Measurements from ENCODE around the gene CNTN4. TPM values are rescaled to one million over a fixed set of nuclear protein-coding genes. Genes with fewer than 3 reads are reported as not detected.

Gene CNTN4
- total and polyA plus RNA-seq, 2 of the 8 experiments (the other 6 are each of a cell fraction or from before 2014, with no cell fraction given): 0.41 to 2.2 TPM

- no peak for DNase-seq (ENCODE audit: low read depth in 1 of 2, low spot score in 2 of 2)
- TF ChIP-seq USF2 (IDR thresholded peaks at IDR 0.05; ENCODE audit: low read length): no peak
- no peak for TF ChIP-seq POLR2A (IDR thresholded peaks at IDR 0.05; ENCODE audit: control extremely low read depth in 1 of 2, low read depth in 2 of 2, low read length in 2 of 2)
- TF ChIP-seq SRF (IDR thresholded peaks at IDR 0.05; ENCODE audit: low read depth, low read length): no peak
- no peak for TF ChIP-seq RNF2 (IDR thresholded peaks at IDR 0.05; ENCODE audit: borderline replicate concordance, low read depth, low read length, missing control alignments, poor library complexity, severe bottlenecking)
- no peak for TF ChIP-seq ASH2L (IDR thresholded peaks at IDR 0.05; ENCODE audit: low read length)
- TF ChIP-seq KDM4A (IDR thresholded peaks at IDR 0.05; ENCODE audit: low read depth, low read length, severe bottlenecking): no peak
- TF ChIP-seq SP1 (IDR thresholded peaks at IDR 0.05; ENCODE audit: low read depth, low read length): no peak
- no peak for TF ChIP-seq NRF1 (IDR thresholded peaks at IDR 0.05; ENCODE audit: low read depth, low read length)
- TF ChIP-seq CBX8 (IDR thresholded peaks at IDR 0.05; ENCODE audit: borderline replicate concordance, low read depth, low read length): no peak
- TF ChIP-seq EZH2 (IDR thresholded peaks at IDR 0.05; ENCODE audit: low read depth, low read length, severe bottlenecking): no peak
- TF ChIP-seq CHD1 (IDR thresholded peaks at IDR 0.05; ENCODE audit: low read depth, low read length): no peak
Observed at GRCh38 chr3:3086239-3086638, 987.6 kb downstream of the CNTN4 start.

More at GRCh38 chr3:3086239-3086638, 987.6 kb downstream of the CNTN4 start:
- H4K8ac ChIP-seq (ENCODE audit: extremely low read depth, insufficient read depth, low read length): no peak overlapping the region
- no peak for FAIRE-seq
- no peak overlapping the region for H4K91ac ChIP-seq (replicated peaks; ENCODE audit: insufficient read length, low read length)
- H3K23me2 ChIP-seq (ENCODE audit: low read depth, low read length): no peaks in the 10 kb centered on the region
- H3K14ac ChIP-seq (ENCODE audit: insufficient read length): no peak overlapping the region
- no peak overlapping the region for H2BK12ac ChIP-seq (ENCODE audit: low read depth, low read length)
- no peak overlapping the region for H4K5ac ChIP-seq (ENCODE audit: insufficient read length, low read depth, low read length)
- no peak overlapping the region for H3K56ac ChIP-seq (replicated peaks; ENCODE audit: insufficient read length, low read depth, low read length)
- H3K18ac ChIP-seq (ENCODE audit: extremely low read depth, low read length): no peak overlapping the region
- H3K9ac ChIP-seq (replicated peaks in 1 of 4; ENCODE audit: extremely low read depth in 1 of 4, low read depth in 3 of 4, low read length in 3 of 4): no peak overlapping the region
- H3K23ac ChIP-seq (ENCODE audit: insufficient read length): no peak overlapping the region
- no peak overlapping the region for H2BK20ac ChIP-seq (ENCODE audit: low read length)
- no peaks in the 10 kb centered on the region for H4K20me1 ChIP-seq (replicated peaks in 1 of 2; ENCODE audit: control insufficient read depth in 1 of 2, insufficient read depth in 2 of 2, low read length in 2 of 2)
- no peak overlapping the region for H2BK5ac ChIP-seq (ENCODE audit: low read depth, low read length)
- H3K9me3 ChIP-seq (ENCODE audit: insufficient read depth in 2 of 2, low read depth in 1 of 2, low read length in 1 of 2): no peaks in the 10 kb centered on the region
- POLR2A ChIA-PET (ENCODE audit: partially characterized antibody): interaction anchor here (1.3 kb wide), 1 partner anchor 9 kb away, joined by 3 read pairs; no protein-coding TSS in a partner anchor
- peaks cover 0 to 6% (median 2%) of the 10 kb centered on the region in 4 experiments; a peak in 3 of 7 replicates for H3K4me1 ChIP-seq (replicated peaks in 1 of 4; ENCODE audit: control insufficient read depth in 3 of 4, insufficient read depth in 4 of 4, low read length in 3 of 4)
- H3K27ac ChIP-seq (ENCODE audit: low read depth, low read length): no peak overlapping the region
- CTCF ChIA-PET (ENCODE audit: partially characterized antibody): interaction anchor here (0.6 kb wide), 1 partner anchor 515 kb away, joined by 5 read pairs; no protein-coding TSS in a partner anchor
- H3K27me3 ChIP-seq (replicated peaks in 1 of 4; ENCODE audit: control insufficient read depth in 3 of 4, extremely low read depth in 1 of 4, insufficient read depth in 3 of 4, low read length in 3 of 4): no peaks in the 10 kb centered on the region
- no peaks in the 10 kb centered on the region for H3K79me1 ChIP-seq (ENCODE audit: low read depth, low read length)
- no peak overlapping the region for H2BK120ac ChIP-seq (replicated peaks; ENCODE audit: low read depth, low read length)
- H3K4me3 ChIP-seq (ENCODE audit: extremely low read depth in 1 of 4, insufficient read depth in 2 of 4, low read depth in 3 of 4, low read length in 4 of 4): no peak overlapping the region
- H3K79me2 ChIP-seq (ENCODE audit: control insufficient read depth in 1 of 2, insufficient read depth in 2 of 2, low read length in 2 of 2): no peaks in the 10 kb centered on the region
- H3K4me2 ChIP-seq (ENCODE audit: insufficient read depth in 1 of 2, low read depth in 2 of 2, low read length in 2 of 2): no peak overlapping the region
- H3K4ac ChIP-seq (replicated peaks; ENCODE audit: insufficient read length, low read depth, low read length): no peak overlapping the region
- no peak overlapping the region for H2AK5ac ChIP-seq (ENCODE audit: low read depth, low read length)
- no peak overlapping the region for H2BK15ac ChIP-seq (ENCODE audit: low read length)
- no peak overlapping the region for H2AFZ ChIP-seq (ENCODE audit: low read length)
- WGBS, 2 experiments (ENCODE audit: extremely low coverage in 1 of 2, insufficient coverage in 1 of 2, insufficient read length in 1 of 2, insufficient replicate concordance in 2 of 2, low coverage in 1 of 2, low lambda C conversion rate in 2 of 2, missing lambda C conversion rate in 1 of 2): 94% methylated on average over 6 of the region's 6 CpGs; no CpG with 5 or more reads in 1 of the 2 experiments
- H3K36me3 ChIP-seq (ENCODE audit: control insufficient read depth in 2 of 4, insufficient read depth in 4 of 4, low read length in 3 of 4): no peaks in the 10 kb centered on the region
